NCI-H128 (cell line): Measurements from ENCODE around the gene RHO.
"Not testable (repeated sequence)": the region's sequence is repeated elsewhere in the genome, so short reads cannot be mapped to it uniquely, and the experiment has no call there.

Experiments
- DNase-seq: peaks from one replicate; lab custom pipeline; 2025; ENCODE audit not compliant: unreplicated experiment; lab: John Stamatoyannopoulos, UW

Gene RHO

GRCh38 chr3:129528589-129529100 lies at the start of gene RHO:
Gene RHO, plus strand, starts transcription at chr3:129528639. Its CDS starts 95 bp downstream, at chr3:129528734.
- no peak for DNase-seq

GRCh38 chr3:129481225-129481765 lies 47.1 kb upstream of the RHO start:
- DNase-seq, result not testable (repeated sequence)

- DNase-seq, result no peak
Observed at GRCh38 chr3:129481766-129482332, 46.6 kb upstream of the RHO start.

GRCh38 chr3:129482721-129483120 lies 45.7 kb upstream of the RHO start:
- DNase-seq, result no peak

GRCh38 chr3:129483870-129484269 lies 44.6 kb upstream of the RHO start:
- DNase-seq, result no peak

GRCh38 chr3:129485146-129485545 lies 43.3 kb upstream of the RHO start:
- DNase-seq, result not testable (repeated sequence)

GRCh38 chr3:129485721-129486663 lies 42.4 kb upstream of the RHO start:
- no peak for DNase-seq

- no peak for DNase-seq
Observed at GRCh38 chr3:129486664-129487035, 41.8 kb upstream of the RHO start.

GRCh38 chr3:129487183-129487867 lies 41.1 kb upstream of the RHO start:
- DNase-seq, result no peak

GRCh38 chr3:129487868-129488335 lies 40.5 kb upstream of the RHO start:
- DNase-seq, result not testable (repeated sequence)

- not testable (repeated sequence) for DNase-seq
Observed at GRCh38 chr3:129489258-129489657, 39.2 kb upstream of the RHO start.

- peak; percentile 62 for DNase-seq
Observed at GRCh38 chr3:129490273-129490675, 38.2 kb upstream of the RHO start.

GRCh38 chr3:129491077-129491476 lies 37.4 kb upstream of the RHO start:
- DNase-seq, result not testable (repeated sequence)

GRCh38 chr3:129491794-129492193 lies 36.6 kb upstream of the RHO start:
- no peak for DNase-seq

- DNase-seq, result no peak
Observed at GRCh38 chr3:129492691-129493090, 35.7 kb upstream of the RHO start.

GRCh38 chr3:129493206-129493605 lies 35.2 kb upstream of the RHO start:
- DNase-seq, result no peak

GRCh38 chr3:129494499-129494898 lies 33.9 kb upstream of the RHO start:
- not testable (repeated sequence) for DNase-seq

- not testable (repeated sequence) for DNase-seq
Observed at GRCh38 chr3:129495006-129495639, 33.3 kb upstream of the RHO start.

- not testable (repeated sequence) for DNase-seq
Observed at GRCh38 chr3:129497876-129498275, 30.6 kb upstream of the RHO start.
